Right hindlimb (tissue), 1 donor: Measurements from ENCODE around the gene LCLAT1.
"Not testable (repeated sequence)": the region's sequence is repeated elsewhere in the genome, so short reads cannot be mapped to it uniquely, and the experiment has no call there.

ENCODE experiments used
- DNase-seq: peaks from one replicate; pipeline ENCODE4 v3.0.0-alpha.2; 2018

Gene LCLAT1

DNA sequence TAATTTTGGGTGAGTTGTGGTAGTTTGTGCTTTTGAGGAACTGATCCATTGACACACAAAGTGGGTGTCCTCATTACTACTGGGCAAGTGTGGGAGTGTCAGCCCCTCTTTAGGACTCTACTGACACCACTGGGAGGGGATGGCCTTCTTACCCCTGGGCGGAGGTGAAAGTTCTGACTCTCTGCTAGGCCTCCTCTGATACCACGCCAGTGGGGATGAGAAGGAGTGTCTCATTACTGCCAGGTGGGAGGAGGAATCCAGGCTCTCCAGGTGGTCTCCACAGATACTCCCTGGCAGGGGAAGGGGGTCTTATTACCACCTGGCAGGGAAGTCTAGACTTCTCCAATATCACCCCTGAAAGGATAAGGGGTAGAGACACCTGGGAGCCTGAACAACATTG lies 9.1 kb downstream of the LCLAT1 start:
- DNase-seq = no peak

DNA sequence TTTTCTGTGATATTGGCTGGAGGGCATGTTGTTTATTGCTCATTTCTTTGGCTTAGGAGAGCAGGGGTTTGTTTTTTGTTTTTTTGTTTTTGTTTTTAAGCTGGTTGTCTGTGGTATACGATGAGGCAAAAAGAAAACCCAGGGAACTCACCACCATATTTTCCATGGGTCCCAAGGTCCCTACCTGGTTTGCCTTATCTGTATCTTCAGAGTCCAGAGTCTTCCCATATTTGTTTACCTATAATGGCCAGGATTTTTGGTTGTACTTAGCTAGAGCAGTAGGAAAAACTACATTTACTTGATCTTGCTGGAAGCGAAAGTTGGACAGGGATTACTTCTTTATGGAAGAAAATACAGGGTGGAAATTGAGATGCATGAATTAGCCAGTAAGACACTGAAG lies 9.5 kb downstream of the LCLAT1 start:
- no peak for DNase-seq

DNA sequence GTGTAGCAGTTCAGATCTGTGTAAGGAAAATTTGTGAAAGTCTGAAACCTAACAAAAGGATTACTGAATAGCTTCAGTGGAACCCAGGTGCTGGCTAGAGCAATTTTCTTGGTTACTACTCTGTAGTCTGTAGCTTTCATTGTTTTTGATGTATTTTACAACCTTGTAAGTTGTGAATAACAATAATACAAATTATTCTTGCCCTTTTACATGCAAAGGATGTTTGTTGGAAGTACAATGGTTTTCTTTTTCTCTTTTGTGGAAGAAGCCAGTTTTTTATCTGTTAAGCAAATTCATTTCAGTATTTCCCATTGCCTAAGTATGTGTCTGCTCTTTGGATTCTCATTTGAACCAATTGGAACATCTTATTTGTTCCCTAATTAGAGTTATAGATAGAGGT lies 10.2 kb downstream of the LCLAT1 start:
- no peak for DNase-seq

DNA sequence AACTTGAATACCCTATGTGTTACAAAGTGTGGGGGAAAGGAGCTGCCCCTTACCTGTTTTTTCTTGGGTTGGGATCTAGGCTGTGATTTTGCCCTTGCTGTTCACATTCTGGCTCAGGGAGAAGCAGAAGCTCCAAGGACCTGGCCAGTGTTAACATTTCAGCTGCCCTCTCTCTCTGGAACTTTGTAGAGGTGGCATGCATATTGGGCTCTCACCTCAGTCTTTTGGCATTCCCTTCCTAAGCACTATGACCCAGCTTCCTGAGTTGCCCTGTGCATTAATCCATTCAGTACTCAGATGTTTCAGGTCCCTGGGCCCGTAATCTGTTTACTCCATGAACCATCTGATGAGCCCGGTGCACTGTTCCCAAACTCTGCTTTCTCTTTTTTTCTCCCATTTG lies 12.1 kb downstream of the LCLAT1 start:
- no peak for DNase-seq

- no peak for DNase-seq
Observed at GRCh38 chr2:30462131-30462857, 15.2 kb downstream of the LCLAT1 start.

- DNase-seq = no peak
Observed at GRCh38 chr2:30463535-30463934, 16.5 kb downstream of the LCLAT1 start.

- no peak for DNase-seq
Observed at GRCh38 chr2:30464544-30465170, 17.6 kb downstream of the LCLAT1 start.

GRCh38 chr2:30465171-30465545 lies 18.1 kb downstream of the LCLAT1 start:
- no peak for DNase-seq

DNA sequence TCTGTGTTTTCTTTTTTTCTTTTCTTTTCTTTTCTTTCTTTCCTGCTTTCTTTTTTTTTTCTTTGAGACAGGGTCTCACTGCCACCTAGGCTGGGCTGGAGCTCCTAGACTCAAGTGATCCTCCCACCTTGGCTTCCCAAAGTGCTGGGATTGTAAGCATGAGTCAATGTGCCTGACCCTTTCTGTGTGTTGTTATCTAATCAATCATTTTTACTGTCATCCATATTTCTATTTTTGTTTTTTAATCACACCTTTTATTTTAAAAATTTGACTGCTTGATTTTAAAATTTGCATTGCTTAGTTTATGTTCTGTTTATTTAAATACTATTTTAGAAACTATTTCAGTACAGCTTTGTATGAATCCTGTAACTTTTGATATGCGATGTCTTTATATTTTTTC lies 19.2 kb downstream of the LCLAT1 start:
- DNase-seq = no peak

DNA sequence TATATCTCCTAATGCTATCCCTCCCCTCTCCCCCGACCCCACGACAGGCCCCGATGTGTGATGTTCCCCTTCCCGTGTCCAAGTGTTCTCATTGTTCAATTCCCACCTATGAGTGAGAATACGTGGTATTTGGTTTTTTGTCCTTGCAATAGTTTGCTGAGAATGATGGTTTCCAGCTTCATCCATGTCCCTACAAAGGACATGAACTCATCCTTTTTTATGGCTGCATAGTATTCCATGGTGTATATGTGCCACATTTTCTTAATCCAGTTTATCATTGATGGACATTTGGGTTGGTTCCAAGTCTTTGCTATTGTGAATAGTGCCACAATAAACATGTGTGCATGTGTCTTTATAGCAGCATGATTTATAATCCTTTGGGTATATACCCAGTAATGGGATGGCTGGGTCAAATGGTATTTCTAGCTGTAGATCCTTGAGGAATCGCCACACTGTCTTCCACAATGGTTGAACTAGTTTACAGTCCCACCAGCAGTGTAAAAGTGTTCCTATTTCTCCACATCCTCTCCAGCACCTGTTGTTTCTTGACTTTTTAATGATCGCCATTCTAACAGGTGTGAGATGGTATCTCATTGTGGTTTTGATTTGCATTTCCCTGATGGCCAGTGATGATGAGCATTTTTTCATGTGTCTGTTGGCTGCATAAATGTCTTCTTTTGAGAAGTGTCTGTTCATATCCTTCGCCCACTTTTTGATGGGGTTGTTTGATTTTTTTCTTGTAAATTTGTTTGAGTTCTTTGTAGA lies 20.2 kb downstream of the LCLAT1 start:
- not testable (repeated sequence) for DNase-seq

DNA sequence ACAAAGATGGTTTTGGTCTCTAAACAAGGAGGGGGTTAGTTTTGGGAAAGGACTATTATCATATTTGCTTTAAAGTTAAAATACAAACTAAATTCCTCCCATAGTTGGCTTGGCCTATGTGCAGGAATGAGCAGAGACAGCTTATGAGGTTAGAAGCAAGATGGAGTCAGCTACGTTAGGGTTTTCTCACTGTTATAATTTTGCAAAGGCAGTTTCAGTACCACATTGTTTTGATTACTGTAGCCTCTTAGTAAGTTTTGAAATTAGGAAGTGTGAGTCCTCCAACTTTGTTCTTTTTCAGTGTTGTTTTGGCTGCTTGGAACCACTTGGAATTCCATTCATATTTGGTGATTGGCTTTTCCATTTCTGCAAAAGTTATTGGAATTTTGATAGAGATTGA lies 23.4 kb downstream of the LCLAT1 start:
- DNase-seq = no peak

DNA sequence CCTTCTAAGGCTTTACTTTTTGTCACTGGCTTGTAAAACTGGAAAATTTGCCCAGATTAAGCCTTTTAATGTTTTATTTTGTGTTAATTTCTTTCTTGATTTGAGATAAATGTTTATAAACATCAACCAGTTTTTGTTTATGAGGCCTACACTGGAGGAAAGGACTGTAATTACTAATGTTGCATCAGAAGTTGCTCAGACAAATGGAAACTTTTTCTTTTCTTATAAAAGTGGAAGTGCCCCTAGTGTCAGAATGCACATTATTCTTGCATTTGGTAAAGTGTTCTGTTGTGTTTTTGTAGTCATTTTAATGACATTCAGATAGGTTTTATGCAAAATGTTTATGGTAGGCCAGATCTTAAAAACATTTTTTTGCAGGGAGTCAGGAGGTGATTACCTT lies 25.3 kb downstream of the LCLAT1 start:
- DNase-seq = no peak

DNA sequence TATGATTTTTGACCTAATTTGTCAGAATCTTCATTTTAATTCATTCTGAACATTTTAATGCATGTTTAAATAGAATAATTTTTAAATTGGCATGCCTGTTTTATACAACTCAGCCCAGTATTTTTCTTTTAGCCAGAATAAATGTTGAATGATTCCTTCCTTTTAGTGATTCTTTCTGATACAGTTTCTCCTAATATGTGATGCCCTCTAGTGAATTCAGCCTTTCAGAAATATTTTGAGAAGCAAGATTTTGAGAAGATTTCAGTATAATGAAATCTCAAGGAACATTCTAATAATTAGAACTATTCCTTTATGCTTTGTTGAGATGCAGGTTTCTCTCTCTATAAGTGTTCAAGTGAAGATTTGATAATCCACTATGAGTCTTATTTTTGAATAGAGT lies 28.5 kb downstream of the LCLAT1 start:
- DNase-seq = no peak

DNA sequence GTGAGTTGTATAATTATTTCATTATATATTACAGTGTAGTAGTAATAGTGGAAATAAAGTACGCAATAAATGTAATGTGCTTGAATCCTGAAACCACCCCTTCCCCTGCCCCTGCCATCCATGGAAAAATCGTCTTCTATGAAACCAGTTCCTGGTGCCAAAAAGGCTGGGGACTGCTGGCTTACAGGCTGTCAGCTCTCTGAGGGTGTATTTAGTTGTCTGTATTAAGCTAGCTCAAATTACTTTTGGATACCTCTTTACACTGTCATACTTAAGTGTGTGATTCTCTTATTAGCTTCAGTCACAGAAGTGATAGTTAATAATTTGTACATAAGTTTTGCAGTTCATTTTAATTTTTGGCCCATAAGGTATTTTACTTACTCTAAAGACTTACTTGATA lies 29.6 kb downstream of the LCLAT1 start:
- no peak for DNase-seq

DNA sequence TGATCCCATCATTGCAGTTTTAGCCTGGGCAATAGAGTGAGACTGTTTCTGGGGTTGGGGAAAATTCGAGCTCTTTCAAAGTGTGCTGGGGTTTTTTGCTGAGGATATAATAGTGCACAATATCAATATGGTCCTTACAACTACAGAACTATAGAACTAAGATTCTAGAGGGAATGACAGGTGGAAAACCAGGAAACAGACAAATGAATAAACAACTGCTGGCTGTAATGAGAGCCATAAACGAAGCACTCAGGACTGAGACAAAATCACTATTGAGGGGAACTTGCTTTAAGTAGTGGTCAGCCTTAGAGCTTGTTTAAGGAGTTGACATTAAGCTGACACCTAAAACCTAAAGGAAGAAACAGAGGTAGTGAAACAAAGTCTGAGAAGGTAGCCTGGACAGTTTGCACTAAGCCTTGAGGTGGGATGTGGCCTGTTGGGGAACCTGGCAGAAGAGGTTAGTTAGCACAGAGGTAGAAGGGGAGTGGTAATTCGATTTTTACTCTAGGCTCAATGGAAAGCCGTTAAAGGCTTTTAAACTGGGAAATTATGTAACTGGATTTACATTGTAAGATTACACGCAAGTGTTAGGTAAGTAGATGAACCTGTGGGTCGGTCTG lies 33.8 kb downstream of the LCLAT1 start:
- no peak for DNase-seq

- DNase-seq = peak; percentile 30
Observed at GRCh38 chr2:30481323-30481800, 34.3 kb downstream of the LCLAT1 start.

GRCh38 chr2:30482011-30482410 lies 35.0 kb downstream of the LCLAT1 start:
- DNase-seq = no peak

- no peak for DNase-seq
Observed at GRCh38 chr2:30484145-30484544, 37.1 kb downstream of the LCLAT1 start.

- no peak for DNase-seq
Observed at GRCh38 chr2:30484995-30485394, 37.9 kb downstream of the LCLAT1 start.

- DNase-seq = no peak
Observed at GRCh38 chr2:30486655-30487054, 39.6 kb downstream of the LCLAT1 start.

GRCh38 chr2:30487603-30488002 lies 40.6 kb downstream of the LCLAT1 start:
- no peak for DNase-seq

DNA sequence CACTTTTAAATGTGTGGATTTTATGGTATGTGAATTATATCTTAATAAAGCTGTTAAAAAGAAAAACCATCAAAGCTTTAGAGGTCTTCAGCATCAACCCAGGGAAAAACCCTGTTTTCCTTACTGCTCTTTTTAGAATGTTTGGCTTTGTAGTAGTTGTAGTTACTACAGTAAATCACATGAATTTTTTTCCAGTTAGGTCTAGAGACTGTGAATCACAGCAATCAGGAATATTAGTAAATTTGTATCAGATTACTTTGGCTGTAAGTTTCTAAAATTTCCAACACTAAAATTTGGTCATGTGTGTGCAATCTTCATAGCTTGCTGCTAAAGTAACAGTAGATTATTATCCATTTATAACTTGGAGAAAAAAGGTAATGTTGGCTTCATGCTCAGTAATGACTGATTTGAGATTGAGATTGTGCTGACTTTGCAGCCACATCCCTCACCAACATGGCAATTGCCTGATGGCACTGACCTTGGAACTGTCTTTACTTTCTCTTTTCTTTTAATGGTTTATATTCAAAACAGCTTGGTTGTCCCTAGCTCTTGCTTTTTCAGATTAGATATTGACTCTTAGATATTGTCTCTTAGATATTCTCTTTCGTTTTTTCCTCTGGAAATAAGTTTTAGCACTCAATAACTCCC lies 41.1 kb downstream of the LCLAT1 start:
- DNase-seq = no peak

DNA sequence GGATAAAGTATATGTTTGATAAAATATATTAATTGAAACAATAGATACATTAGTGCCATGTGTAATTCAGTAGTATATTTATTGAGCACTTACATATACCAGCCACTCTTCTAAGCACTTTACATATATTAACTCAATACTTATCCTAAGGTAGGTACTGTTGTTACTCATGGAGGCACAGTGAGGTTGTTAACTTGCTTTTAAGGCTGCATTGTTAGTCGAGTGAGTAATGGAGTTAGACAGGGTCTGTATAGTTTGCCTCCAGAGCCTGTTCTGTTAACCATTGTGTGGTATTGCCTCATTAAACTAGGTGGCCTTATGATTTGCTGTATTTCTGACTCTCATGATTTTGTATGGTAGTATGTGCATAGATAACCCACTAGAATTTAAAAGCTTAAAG lies 44.2 kb downstream of the LCLAT1 start:
- DNase-seq = no peak
